ENCODE results near the gene AOX1.

Gene AOX1

GRCh38 chr2:200591308-200591707, 5.5 kb downstream of the AOX1 start:
- H3K27ac ChIP-seq = no peak overlapping the region
- TF ChIP-seq ZFX (IDR thresholded peaks at IDR 0.05; ENCODE audit: borderline replicate concordance) (no peak), CTCF (IDR thresholded peaks at IDR 0.05) (no peak)

- H3K27ac ChIP-seq = peak overlapping the region; percentile 53
- TF ChIP-seq ZFX (IDR thresholded peaks at IDR 0.05; ENCODE audit: borderline replicate concordance) (no peak), CTCF (IDR thresholded peaks at IDR 0.05) (no peak)
These were observed 6.7 kb downstream of the AOX1 start for GRCh38 chr2:200592406-200593075.

- TF ChIP-seq CTCF (IDR thresholded peaks at IDR 0.05) = no peak
- TF ChIP-seq ZFX (IDR thresholded peaks at IDR 0.05; ENCODE audit: borderline replicate concordance) = no peak
- H3K27ac ChIP-seq = peak overlapping the region; percentile 53; the same call in 1 of the 2 replicates
These were observed 8.1 kb downstream of the AOX1 start for GRCh38 chr2:200593905-200594304.

GRCh38 chr2:200595913-200596312, 10.1 kb downstream of the AOX1 start:
- peak overlapping the region; percentile 94 for H3K27ac ChIP-seq
- TF ChIP-seq ZFX (IDR thresholded peaks at IDR 0.05; ENCODE audit: borderline replicate concordance) (no peak), CTCF (IDR thresholded peaks at IDR 0.05) (no peak)

GRCh38 chr2:200596774-200597570, 11.2 kb downstream of the AOX1 start:
- TF ChIP-seq CTCF (IDR thresholded peaks at IDR 0.05) (no peak), ZFX (IDR thresholded peaks at IDR 0.05; ENCODE audit: borderline replicate concordance) (no peak)
- H3K27ac ChIP-seq = peak overlapping the region; percentile 94

- TF ChIP-seq ZFX (IDR thresholded peaks at IDR 0.05; ENCODE audit: borderline replicate concordance) (no peak), CTCF (IDR thresholded peaks at IDR 0.05) (no peak)
- no peak overlapping the region for H3K27ac ChIP-seq
These were observed 13.4 kb downstream of the AOX1 start for GRCh38 chr2:200599206-200599605.
